ENCODE data around the gene CGB3.
"Not testable (repeated sequence)": the region's sequence is repeated elsewhere in the genome, so short reads cannot be mapped to it uniquely, and the experiment has no call there.

The CGB3 gene

DNA sequence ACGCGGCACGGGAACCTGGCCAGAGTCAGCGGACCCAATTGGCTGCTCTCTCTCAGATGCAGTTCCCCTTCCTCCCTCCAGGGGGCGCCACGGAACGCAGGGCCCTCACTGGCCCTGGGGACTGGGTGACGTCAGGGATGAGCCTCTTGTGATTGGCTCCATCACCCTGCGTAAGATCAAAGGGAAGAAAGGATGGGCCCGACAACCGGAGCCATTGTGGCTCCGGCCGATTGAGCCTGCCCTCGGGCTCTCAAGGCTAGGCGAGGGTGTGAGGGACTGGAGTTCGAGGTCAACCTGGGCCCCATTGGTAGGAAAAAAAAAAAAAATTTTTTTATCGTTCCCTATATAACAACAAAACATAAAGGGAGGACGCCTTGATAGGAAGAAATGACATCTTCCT, 12.7 kb upstream of the CGB3 start, which contains the start of gene CGB1:
Gene CGB1, minus strand, starts transcription at position 81 of the 400 bp plus-strand sequence. CDS start 184 bp downstream, outside the sequence.
- POLR2A ChIA-PET; DNase-seq (ENCODE audit: extremely low spot score); CTCF ChIA-PET: not testable (repeated sequence)
- TF ChIP-seq, protein P1, sequence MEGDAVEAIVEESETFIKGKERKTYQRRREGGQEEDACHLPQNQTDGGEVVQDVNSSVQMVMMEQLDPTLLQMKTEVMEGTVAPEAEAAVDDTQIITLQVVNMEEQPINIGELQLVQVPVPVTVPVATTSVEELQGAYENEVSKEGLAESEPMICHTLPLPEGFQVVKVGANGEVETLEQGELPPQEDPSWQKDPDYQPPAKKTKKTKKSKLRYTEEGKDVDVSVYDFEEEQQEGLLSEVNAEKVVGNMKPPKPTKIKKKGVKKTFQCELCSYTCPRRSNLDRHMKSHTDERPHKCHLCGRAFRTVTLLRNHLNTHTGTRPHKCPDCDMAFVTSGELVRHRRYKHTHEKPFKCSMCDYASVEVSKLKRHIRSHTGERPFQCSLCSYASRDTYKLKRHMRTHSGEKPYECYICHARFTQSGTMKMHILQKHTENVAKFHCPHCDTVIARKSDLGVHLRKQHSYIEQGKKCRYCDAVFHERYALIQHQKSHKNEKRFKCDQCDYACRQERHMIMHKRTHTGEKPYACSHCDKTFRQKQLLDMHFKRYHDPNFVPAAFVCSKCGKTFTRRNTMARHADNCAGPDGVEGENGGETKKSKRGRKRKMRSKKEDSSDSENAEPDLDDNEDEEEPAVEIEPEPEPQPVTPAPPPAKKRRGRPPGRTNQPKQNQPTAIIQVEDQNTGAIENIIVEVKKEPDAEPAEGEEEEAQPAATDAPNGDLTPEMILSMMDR (IDR thresholded peaks at IDR 0.05; ENCODE audit: control extremely low read depth, extremely low read depth, low read depth, missing control alignments), result peak; percentile 43

DNA sequence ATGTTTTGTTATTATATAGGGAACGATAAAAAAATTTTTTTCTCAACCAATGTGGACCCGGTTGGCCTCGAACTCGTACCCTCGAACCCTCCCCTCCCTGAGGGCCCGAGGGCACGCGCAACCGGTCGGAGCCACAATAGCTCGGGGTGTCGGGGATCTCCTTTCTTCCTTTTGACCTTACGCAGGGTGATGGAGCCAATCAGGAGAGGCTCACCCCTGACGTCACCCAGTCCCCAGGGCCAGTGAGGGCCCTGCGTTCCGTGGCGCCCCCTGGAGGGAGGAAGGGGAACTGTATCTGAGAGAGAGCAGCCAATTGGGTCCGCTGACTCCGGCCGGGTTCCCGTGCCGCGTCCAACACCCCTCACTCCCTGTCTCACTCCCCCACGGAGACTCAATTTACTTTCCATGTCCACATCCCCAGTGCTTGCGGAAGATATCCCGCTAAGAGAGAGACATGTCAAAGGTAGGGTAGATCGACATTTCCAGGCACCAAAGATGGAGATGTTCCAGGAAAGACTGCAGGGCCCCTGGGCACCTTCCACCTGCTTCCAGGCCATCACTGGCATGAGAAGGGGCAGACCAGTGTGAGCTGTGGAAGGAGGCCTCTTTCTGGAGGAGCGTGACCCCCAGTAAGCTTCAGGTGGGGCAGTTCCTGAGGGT, 7.6 kb upstream of the CGB3 start, which contains the start of gene CGB2:
Gene CGB2, plus strand, starts transcription at position 249 of the 660 bp plus-strand sequence. Its CDS starts 206 bp downstream, at position 455.
- TF ChIP-seq, protein P1 (IDR thresholded peaks at IDR 0.05; ENCODE audit: control extremely low read depth, extremely low read depth, low read depth, missing control alignments), result peak; percentile 41
- DNase-seq (ENCODE audit: extremely low spot score); POLR2A ChIA-PET: not testable (repeated sequence)
- CTCF ChIA-PET, result interaction anchor here (0.6 to 1.4 kb wide), 3 partner anchors 13 to 66 kb away, joined by 3 read pairs; no protein-coding TSS in a partner anchor

DNA sequence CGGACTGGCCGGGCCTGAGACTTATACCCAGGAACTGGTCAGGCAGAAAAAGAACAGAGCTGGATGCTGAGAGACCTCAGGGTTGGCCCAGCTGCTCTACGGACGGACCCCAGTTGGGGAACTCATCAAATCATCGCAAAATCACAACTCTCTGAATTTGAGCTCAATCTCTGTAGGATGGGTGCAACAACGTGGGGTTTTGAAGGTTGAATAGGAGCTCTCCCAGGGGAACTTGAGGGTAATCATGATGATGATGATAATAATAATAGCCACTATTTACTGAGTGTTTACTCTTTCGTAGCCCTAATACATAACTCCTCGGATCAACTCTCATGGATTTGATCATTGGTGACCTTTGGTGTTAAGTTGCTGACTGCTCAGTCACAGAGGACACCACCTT, 6.2 kb upstream of the CGB3 start:
- POLR2A ChIA-PET, CTCF ChIA-PET: not testable (repeated sequence)

DNA sequence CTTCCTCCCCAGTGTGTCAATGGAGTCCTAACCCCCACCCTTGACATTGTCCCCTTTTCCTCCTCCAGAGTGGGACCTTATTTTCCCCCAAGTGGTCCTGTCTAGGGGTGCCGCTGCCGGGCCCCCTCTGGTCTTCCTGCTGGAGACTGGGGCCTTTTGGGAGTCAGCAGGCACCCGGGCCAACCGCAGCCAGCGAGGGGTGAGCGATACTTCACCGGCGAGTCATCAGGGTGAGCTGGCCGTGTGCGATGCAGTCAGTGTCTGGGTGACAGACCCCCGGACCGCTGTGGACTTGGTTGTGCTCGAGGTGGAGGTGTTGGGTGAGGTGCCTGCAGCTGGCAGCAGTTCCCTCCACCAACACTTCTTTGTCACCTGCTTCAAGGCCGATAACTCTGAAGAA, 5.6 kb upstream of the CGB3 start:
- CTCF ChIA-PET; POLR2A ChIA-PET; DNase-seq (ENCODE audit: extremely low spot score): not testable (repeated sequence)

More for the DNA sequence above, 6.2 kb upstream of the CGB3 start:
- not testable (repeated sequence) for DNase-seq (ENCODE audit: extremely low spot score)

DNA sequence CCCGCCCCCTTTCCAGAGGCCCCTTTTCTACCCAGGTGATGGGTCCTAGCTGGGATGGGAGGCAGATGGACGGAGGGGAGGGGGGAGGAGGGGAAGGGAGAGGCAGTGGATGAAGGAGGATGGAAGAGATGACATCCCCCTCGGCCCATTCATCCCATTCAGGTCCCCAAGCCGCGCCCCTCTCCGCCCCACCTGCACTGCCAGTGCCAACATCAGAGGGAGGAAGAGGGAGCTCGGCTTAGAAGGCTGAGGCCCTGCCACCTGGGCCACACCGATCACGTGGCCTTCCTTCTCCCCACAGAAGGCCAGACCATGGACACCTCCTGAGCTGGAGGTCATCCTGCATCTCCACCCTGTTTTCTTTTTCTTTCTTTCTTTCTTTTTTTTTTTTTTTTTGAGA, 4.6 kb upstream of the CGB3 start:
- CTCF ChIA-PET; POLR2A ChIA-PET; DNase-seq (ENCODE audit: extremely low spot score): not testable (repeated sequence)

DNA sequence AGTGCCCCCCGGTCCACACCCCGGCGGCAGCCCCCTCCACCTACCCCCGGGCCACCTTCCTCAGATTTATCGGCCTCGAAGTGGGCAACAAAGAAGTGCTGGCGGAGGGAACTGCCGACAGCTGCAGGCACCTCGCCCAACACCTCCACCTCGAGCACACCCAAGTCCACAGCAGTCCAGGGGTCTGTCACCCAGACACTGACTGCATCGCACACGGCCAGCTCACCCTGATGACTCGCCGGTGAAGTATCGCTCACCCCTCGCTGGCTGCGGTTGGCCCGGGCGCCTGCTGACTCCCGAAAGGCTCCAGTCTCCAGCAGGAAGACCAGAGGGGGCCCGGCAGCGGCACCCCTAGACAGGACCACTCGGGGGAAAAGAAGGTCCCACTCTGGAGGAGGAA, 1.5 kb upstream of the CGB3 start:
- DNase-seq (ENCODE audit: extremely low spot score); POLR2A ChIA-PET; CTCF ChIA-PET: not testable (repeated sequence)

DNA sequence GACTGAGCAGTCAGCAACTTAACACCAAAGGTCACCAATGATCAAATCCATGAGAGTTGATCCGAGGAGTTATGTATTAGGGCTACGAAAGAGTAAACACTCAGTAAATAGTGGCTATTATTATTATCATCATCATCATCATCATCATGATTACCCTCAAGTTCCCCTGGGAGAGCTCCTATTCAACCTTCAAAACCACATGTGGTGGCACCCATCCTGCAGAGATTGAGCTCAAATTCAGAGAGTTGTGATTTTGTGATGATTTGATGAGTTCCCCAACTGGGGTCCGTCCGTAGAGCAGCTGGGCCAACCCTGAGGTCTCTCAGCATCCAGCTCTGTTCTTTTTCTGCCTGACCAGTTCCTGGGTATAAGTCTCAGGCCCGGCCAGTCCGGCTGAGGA, 955 bp upstream of the CGB3 start:
- POLR2A ChIA-PET; DNase-seq (ENCODE audit: extremely low spot score); CTCF ChIA-PET: not testable (repeated sequence)

DNA sequence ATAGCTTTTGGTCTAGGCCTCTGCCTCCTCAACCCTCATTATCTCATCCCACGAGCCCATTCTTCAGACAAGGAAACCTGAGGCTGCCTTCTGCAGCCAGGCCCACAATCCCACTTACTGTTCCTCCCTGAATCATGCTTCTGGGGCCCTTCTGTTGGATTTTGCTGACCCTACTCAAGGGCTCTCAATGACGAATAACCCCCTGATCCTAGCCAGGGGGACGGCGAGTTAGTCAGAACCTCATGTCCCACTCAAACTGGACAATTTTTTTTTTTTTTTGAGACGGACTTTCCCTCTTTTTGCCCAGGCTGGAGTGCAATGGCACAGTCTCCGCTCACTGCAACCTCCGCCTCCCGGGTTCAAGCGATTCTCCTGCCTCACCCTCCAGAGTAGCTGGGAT, 2.0 kb downstream of the CGB3 start:
- CTCF ChIA-PET, result interaction anchor here (1.8 kb wide), 1 partner anchor 29 kb away, joined by 7 read pairs; the partner anchor contains the start of gene RUVBL2
- DNase-seq (ENCODE audit: extremely low spot score), result no peak
- POLR2A ChIA-PET, result no interaction called here
- TF ChIP-seq, protein P1 (IDR thresholded peaks at IDR 0.05; ENCODE audit: control extremely low read depth, extremely low read depth, low read depth, missing control alignments), result no peak

DNA sequence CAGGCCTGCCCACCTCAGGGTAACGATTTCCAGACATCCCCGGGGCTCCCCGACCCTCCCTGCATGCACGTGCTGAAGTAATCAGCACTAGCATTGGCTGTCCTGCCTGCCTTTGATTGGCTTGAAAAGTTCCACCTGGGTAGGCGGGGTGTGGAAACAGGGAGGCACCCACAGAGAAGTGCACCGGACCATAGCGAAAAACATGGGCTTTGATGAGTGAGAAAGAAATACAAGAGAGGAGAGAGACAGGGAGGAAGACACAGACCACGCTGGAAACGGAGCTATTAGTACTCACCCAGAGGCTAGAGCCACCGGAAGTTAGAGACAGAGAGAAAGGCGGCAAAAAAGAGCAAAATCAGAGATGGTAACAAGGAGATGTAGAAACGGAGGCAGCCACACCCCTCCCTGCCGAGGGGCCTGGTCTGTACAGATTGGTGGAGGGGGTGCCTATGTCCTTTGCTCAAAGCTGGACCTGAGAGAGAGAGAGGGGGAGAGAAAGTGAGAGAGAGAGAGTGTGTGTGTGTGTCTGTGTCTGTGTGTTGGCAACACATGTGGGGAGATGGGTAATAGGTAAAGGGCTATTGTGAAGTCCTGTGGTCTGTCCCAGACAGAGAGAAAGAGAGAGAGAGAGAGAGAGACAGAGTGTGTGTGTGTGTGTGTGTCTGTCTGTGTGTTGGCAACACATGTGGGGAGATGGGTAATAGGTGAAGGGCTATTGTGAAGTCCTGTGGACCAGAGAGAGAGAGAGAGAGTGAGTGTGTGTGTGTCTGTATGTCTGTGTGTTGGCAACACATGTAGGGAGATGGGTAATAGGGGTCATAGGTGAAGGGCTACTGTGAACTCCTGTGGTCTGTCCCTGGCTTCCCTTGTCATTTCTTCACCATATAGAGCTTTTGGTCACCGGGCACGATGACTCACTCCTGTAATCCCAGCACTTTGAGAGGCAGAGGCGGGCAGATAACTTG, 2.9 kb downstream of the CGB3 start:
- DNase-seq (ENCODE audit: extremely low spot score), result no peak
- POLR2A ChIA-PET, result no interaction called here
- CTCF ChIA-PET, result interaction anchor here (1.2 to 1.8 kb wide), 3 partner anchors 23 to 48 kb away, joined by 3 to 7 read pairs (median 4); partner anchors contain the start of gene RUVBL2
- TF ChIP-seq, protein P1 (IDR thresholded peaks at IDR 0.05; ENCODE audit: control extremely low read depth, extremely low read depth, low read depth, missing control alignments), result no peak
